GM19324 (cell line): ENCODE data around the gene EGLN1.
A peak's percentile ranks its signal among the peaks of the same experiment; 100 is the strongest.

Source experiments
- ATAC-seq: cut with Tn5 transposase; IDR thresholded peaks from one replicate; pipeline ENCODE4 v1.9.1; 2021; ENCODE audit warnings: mild to moderate bottlenecking, moderate library complexity; ENCODE audit not compliant: unreplicated experiment, low FRiP score

EGLN1 gene

DNA sequence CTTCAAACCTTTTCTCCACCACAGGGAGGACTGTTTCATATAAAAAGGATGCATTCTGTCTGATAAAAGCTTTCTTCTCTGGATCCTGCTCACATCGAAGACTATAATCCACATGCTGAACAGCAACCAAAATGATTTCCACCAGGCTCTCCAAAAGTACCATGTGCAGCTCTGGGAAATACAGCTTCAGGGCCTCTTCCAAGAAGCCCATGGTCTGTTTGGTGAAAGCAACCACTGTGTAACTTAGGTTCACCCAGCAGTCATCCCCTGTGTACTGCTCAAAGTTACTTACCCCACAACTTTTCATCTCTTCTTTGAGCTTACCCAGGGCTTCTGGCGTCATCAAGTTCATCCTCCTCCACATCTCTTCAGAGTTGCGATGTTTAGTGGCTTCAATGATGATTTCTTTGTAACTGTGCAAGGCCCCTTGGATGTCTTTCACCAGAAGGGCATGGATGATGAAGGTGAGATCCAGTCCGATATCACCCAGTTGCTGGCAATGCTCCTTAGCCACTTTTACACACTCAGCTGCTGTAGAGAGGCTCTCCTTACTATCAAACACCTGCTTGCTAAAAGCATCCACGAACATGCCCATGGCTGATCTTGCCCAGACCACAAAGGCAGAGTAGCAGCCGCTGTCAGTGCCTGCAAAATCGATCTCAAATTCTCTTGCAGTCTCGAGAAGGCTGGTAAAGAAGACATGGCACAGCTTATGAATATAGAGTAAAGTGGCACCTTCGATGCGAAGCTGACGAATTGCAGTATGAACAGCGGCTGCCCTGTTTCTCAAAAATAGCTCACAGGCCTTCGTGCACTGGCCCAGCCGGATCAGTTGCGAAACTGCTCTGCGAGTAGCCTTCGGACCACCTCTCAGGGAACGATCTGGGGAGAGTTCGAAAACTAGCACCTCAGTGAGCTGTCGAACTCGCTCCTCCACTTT, 86.2 kb downstream of the EGLN1 start:
- ATAC-seq: no peak

DNA sequence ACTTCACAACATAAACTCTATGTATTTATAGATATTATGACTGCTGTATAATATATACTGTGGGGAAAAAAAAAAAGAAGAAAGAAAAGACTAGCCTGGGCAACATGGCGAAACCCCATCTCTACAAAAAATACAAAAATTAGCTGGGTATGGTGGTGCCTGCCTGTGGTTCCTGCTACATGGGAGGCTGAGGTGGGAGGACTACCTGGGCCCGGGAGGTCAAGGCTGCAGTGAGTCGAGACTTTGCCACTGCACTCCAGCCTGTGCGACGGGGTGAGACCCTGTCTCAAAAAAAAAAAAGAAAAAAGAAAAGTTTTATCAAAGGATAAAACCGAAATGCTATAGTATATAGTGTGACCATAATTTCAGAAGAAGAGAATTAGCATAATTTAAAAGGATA, 87.1 kb downstream of the EGLN1 start:
- ATAC-seq: no peak

DNA sequence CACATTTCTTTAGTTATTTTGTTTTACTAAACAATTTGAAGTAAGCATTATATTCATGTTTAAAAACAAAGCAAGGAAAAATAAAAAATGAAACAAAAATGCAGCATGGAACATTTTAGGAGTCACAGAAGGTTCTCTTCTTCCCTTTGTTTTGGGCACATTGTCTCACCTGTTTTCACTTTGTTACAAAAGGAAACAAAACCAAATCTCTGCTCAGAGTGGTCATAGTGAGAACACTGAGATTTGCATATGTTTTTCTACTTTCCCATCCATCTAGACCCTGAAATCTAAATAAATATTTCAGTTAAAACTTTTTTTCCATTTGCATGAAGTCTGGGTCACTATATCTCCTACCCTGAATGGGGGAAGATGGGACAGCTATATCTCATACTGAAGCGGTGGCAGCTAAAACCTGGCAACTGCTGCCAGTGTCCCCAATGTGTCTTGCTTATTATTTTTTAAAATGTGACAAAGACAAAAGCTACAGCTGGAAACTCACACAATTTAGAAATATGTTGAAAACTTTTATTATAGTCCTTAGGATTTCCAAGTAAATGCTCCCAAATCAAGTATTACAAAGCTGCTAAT, 87.9 kb downstream of the EGLN1 start:
- no peak for ATAC-seq

DNA sequence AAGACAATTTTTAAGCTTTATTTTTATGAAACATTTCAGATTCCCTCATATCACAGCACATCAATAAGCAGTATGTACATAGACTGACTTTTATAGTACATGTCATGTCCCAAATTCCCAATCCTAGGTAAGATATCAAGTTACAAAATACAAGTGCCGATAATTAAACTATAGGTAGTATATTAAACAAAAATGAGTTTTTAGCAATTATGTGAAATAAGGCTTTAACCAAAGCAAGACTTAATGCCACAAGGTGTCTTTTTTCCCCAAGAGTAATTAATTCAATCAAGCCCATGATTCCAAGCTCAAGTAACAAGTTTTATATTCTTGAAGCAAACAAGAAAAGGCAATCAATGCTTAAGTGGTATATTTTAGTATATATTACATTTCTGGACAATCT, 89.3 kb downstream of the EGLN1 start:
- ATAC-seq: no peak

- ATAC-seq: no peak
Observed at GRCh38 chr1:231329483-231329882, 92.6 kb downstream of the EGLN1 start.

GRCh38 chr1:231327617-231328016, 94.5 kb downstream of the EGLN1 start:
- ATAC-seq: no peak

GRCh38 chr1:231326248-231326647, 95.8 kb downstream of the EGLN1 start:
- ATAC-seq: no peak

- ATAC-seq: no peak
Observed at GRCh38 chr1:231324660-231325059, 97.4 kb downstream of the EGLN1 start.

DNA sequence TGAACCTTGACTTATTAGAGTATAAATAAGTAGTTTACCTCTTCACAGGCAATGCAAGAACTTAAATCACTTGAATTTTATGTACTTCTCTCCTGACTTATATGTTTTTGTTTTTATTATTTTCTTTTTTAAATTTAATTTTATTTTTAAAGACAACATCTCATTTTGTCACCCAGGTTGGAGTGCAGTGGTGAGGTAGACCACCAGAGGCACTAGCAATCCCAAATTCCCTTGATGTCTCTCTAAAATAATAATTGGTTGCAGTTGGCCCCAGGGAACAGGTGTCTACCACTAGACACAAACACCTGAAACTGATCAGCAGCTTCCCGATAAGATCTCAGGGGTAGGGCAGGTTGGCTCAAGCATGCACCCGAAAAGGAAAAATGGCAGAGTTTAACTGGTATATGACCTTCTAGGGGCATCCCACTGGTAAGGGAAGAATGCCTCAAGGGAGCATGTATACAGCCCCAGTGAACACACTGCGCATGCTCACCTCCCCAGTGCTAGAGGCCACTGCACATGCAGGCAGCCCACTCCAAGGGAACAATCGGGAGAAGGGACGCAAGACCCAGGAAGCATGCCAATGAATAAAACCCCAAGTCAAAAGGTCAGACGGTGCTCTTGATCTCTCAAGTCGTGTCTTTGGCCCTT, 99.1 kb downstream of the EGLN1 start:
- ATAC-seq: no peak

GRCh38 chr1:231319080-231319479, 103.0 kb downstream of the EGLN1 start:
- ATAC-seq: no peak

DNA sequence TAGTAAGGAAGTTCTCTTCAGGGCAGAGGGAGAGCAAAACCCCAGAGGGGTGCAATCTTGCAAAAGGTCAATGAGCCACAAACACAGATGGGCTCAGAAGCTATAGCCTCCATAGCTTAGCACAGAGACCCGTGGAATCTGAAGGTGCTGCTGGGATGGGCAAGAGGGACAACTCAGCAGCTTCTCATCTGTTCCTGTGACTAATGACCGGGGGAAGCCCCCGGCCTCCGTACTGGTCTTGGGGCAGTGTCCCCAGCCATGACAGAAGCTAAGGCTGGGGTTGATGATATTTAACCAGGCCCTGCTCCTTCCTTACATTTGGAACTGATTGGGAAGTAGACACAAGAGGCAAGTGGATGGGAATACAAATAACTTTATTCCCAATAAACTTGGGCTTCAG, 103.5 kb downstream of the EGLN1 start:
- ATAC-seq: no peak

DNA sequence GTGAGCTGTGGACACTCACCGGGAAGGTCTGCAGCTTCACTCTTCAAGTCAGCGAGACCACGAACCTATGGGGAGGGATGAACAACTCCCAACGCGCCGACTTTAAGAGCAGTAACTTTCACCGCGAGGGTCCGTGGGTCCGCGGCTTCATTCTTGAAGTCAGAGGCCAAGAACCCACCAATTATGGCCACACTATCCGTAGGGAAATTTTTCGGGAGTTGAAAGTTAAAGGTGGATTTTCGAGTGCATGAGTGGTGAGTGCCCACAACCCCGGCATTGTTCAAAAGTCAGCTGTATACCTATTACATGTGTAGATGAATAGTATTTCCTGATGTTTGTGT, 104.1 kb downstream of the EGLN1 start:
- no peak for ATAC-seq

GRCh38 chr1:231317306-231318014, 104.6 kb downstream of the EGLN1 start:
- ATAC-seq: no peak

- ATAC-seq: peak; percentile 49
Observed at GRCh38 chr1:231315887-231316286, 106.2 kb downstream of the EGLN1 start.
